AML-193 (cell line): ENCODE results near the gene CTDNEP1.
A peak's percentile ranks its signal among the peaks of the same experiment; 100 is the strongest.

ENCODE experiments used
- DNase-seq, 2 experiments: peaks; one replicate each; lab custom pipeline; 2025; lab: John Stamatoyannopoulos, UW

Gene CTDNEP1

GRCh38 chr17:7251661-7252175, at the start of gene CTDNEP1:
Gene CTDNEP1, minus strand, starts transcription at chr17:7251734. Its CDS starts 438 bp downstream, at chr17:7251296.
- peak; percentile 83 to 87 for DNase-seq

- peak; percentile 44 to 52 for DNase-seq
These were observed 44.8 kb upstream of the CTDNEP1 start for GRCh38 chr17:7296189-7296861.

- no peak for DNase-seq
These were observed 44.0 kb upstream of the CTDNEP1 start for GRCh38 chr17:7295230-7296180.

GRCh38 chr17:7294614-7295153, 43.1 kb upstream of the CTDNEP1 start, which contains the start of gene YBX2:
Gene YBX2, minus strand, starts transcription at chr17:7294639. Its CDS starts 139 bp downstream, at chr17:7294500.
- DNase-seq: no peak

- DNase-seq: no peak
These were observed 42.5 kb upstream of the CTDNEP1 start for GRCh38 chr17:7293816-7294613.

- no peak for DNase-seq
These were observed 41.6 kb upstream of the CTDNEP1 start for GRCh38 chr17:7293159-7293558.

GRCh38 chr17:7292729-7293128, 41.2 kb upstream of the CTDNEP1 start:
- DNase-seq: no peak

GRCh38 chr17:7292194-7292593, 40.7 kb upstream of the CTDNEP1 start:
- no peak for DNase-seq

- DNase-seq: no peak
These were observed 39.2 kb upstream of the CTDNEP1 start for GRCh38 chr17:7290685-7291084.

- DNase-seq: no peak
These were observed 38.6 kb upstream of the CTDNEP1 start for GRCh38 chr17:7290166-7290565.

GRCh38 chr17:7289256-7290032, 37.9 kb upstream of the CTDNEP1 start:
- no peak for DNase-seq

- DNase-seq: no peak
These were observed 34.1 kb upstream of the CTDNEP1 start for GRCh38 chr17:7285679-7286078.

GRCh38 chr17:7284911-7285310, 33.4 kb upstream of the CTDNEP1 start:
- DNase-seq: no peak

- DNase-seq: no peak
These were observed 32.1 kb upstream of the CTDNEP1 start for GRCh38 chr17:7283471-7284216.

- DNase-seq: no peak
These were observed 31.3 kb upstream of the CTDNEP1 start for GRCh38 chr17:7282752-7283321.

- no peak for DNase-seq
These were observed 30.6 kb upstream of the CTDNEP1 start for GRCh38 chr17:7281953-7282751.

- peak; percentile 41 to 56 for DNase-seq
These were observed 29.8 kb upstream of the CTDNEP1 start, which contains the start of gene SLC2A4 for GRCh38 chr17:7281074-7281952. Gene SLC2A4, plus strand, starts transcription at chr17:7281718. Its CDS starts 217 bp downstream, at chr17:7281935.
